HCT116 (cell line): ENCODE data around the gene ZNF532.

Source experiments
- CEBPB ChIP-seq: IDR thresholded peaks from 2 replicates; pipeline ENCODE4 v1.6.1; 2012; ENCODE audit warnings: low read depth
- CTCF ChIP-seq, 3 experiments: fragments of 200-600 bp in 1 of 3; sonication (generic) in 1 of 3; IDR thresholded peaks in 2 of 3; conservative IDR thresholded peaks in 1 of 3; 2 replicates each; pipeline ENCODE4 v1.5.1; 2012 to 2017; ENCODE audit warnings: low read depth in 2 of 3, low read length in 2 of 3, antibody characterized with exemption in 1 of 3, borderline replicate concordance in 1 of 3, control low read depth in 1 of 3, mild to moderate bottlenecking in 1 of 3, mixed read lengths in 1 of 3, mixed run types in 1 of 3, moderate library complexity in 1 of 3; ENCODE audit not compliant: insufficient read depth in 1 of 3
- EZH2 ChIP-seq: fragments of 200-600 bp; sonication (generic); IDR thresholded peaks from 2 replicates; pipeline ENCODE4 v1.6.1; 2017; ENCODE audit warnings: antibody characterized with exemption, mixed run types
- EZH2phosphoT487 ChIP-seq: fragments of 200-600 bp; IDR thresholded peaks from 2 replicates; pipeline ENCODE4 v1.6.1; 2018; ENCODE audit warnings: antibody characterized with exemption, borderline replicate concordance
- FOSL1 ChIP-seq: IDR thresholded peaks from 2 replicates; pipeline ENCODE4 v1.6.1; 2012; ENCODE audit warnings: low read depth
- POLR2A ChIP-seq: IDR thresholded peaks from 2 replicates; pipeline ENCODE4 v1.7.0; 2011; ENCODE audit warnings: borderline replicate concordance; ENCODE audit not compliant: insufficient read depth, insufficient read length; ENCODE audit errors: extremely low read depth
- POLR2AphosphoS5 ChIP-seq: IDR thresholded peaks from 2 replicates; pipeline ENCODE4 v1.6.1; 2011; ENCODE audit warnings: mild to moderate bottlenecking, low read depth, low read length, moderate library complexity
- REST ChIP-seq: IDR thresholded peaks from 2 replicates; pipeline ENCODE4 v1.6.1; 2012; ENCODE audit warnings: low read depth
- SP1 ChIP-seq: IDR thresholded peaks from 2 replicates; pipeline ENCODE4 v1.6.1; 2012; ENCODE audit warnings: low read depth
- ZBTB33 ChIP-seq: IDR thresholded peaks from 2 replicates; pipeline ENCODE4 v1.6.1; 2011; ENCODE audit warnings: mild to moderate bottlenecking, low read length, moderate library complexity; ENCODE audit not compliant: insufficient replicate concordance; ENCODE audit errors: extremely low read depth
- ZFX ChIP-seq: fragments of 450-650 bp; IDR thresholded peaks from 2 replicates; pipeline ENCODE4 v1.6.1; 2017

- TF ChIP-seq CTCF (IDR thresholded peaks at IDR 0.05 in 2 of 3, conservative IDR thresholded peaks at IDR 0.05 in 1 of 3; ENCODE audit: borderline replicate concordance in 1 of 3, insufficient read depth in 1 of 3, low read depth in 2 of 3, low read length in 2 of 3): no peak
- TF ChIP-seq EZH2: no peak
- no peak for TF ChIP-seq ZFX
- no peak for TF ChIP-seq POLR2A
- TF ChIP-seq REST: no peak
- no peak for TF ChIP-seq CEBPB
- TF ChIP-seq EZH2phosphoT487: no peak
- TF ChIP-seq ZBTB33: no peak
- no peak for TF ChIP-seq SP1
- no peak for TF ChIP-seq POLR2AphosphoS5
- no peak for TF ChIP-seq FOSL1
These were observed 35.5 kb downstream of the ZNF532 start for GRCh38 chr18:58900015-58900649.
